Vagina (tissue), 2 donors: ENCODE measurements around the gene SLFN13. TPM values are rescaled to one million over a fixed set of nuclear protein-coding genes. Genes with fewer than 3 reads are reported as not detected.

Experiments used
- DNase-seq, 2 donors: peaks; one replicate each; pipeline ENCODE4 v3.0.0-alpha.2; 2017; ENCODE audit errors: extremely low spot score in 2 of 2
- H3K27ac ChIP-seq: fragments of 200-600 bp; sonication (generic); one replicate; pipeline ENCODE4 v1.5.1; 2019
- H3K27me3 ChIP-seq: fragments of 200-600 bp; sonication (generic); one replicate; pipeline ENCODE4 v1.5.1; 2019
- H3K36me3 ChIP-seq, 2 donors: fragments of 200-600 bp; sonication (generic); one replicate each; pipeline ENCODE4 v1.5.1; 2017 to 2019
- H3K4me1 ChIP-seq: fragments of 200-600 bp; sonication (generic); one replicate; pipeline ENCODE4 v1.5.1; 2019
- H3K4me3 ChIP-seq, 2 donors: fragments of 200-600 bp; sonication (generic); 1 replicate in 1 of 2; 2 replicates in 1 of 2; pipeline ENCODE4 v1.5.1; 2016 to 2019
- H3K9me3 ChIP-seq: fragments of 200-600 bp; sonication (generic); one replicate; pipeline ENCODE4 v1.5.1; 2019
- CTCF ChIP-seq, 3 experiments: fragments of 450-650 bp in 2 of 3; fragments of 200-600 bp in 1 of 3; sonication (generic) in 1 of 3; IDR thresholded peaks; one replicate each; pipeline ENCODE4 v1.5.1; 2017 to 2019; ENCODE audit warnings: antibody characterized with exemption in 3 of 3, mild to moderate bottlenecking in 2 of 3, moderate library complexity in 2 of 3
- POLR2A ChIP-seq, 2 donors: fragments of 450-650 bp; IDR thresholded peaks; one replicate each; pipeline ENCODE4 v1.6.1; 2017; ENCODE audit warnings: antibody characterized with exemption in 2 of 2, mild to moderate bottlenecking in 2 of 2, moderate library complexity in 2 of 2
- POLR2AphosphoS5 ChIP-seq, 2 donors: sonication (generic); formaldehyde crosslinking; IDR thresholded peaks; one replicate each; pipeline ENCODE4 v1.9.0; 2017; ENCODE audit warnings: antibody characterized with exemption in 2 of 2, mild to moderate bottlenecking in 2 of 2, low read depth in 1 of 2; ENCODE audit not compliant: insufficient read depth in 1 of 2
- intact Hi-C: fragments of 100-400 bp; cut with DNase I; formaldehyde crosslinking; loops from one replicate; pipeline ENCODE4 v1.15.1; 2023
- total RNA-seq: library from RNA; depleted of rRNA; stranded (reverse); fragments of >200 nt; gene quantifications from one replicate; pipeline ENCODE4 v1.2.3, GENCODE V29; 2016

The SLFN13 gene
- total RNA-seq, 1 donor from 2014 or later = 6.9 TPM

GRCh38 chr17:35433075-35433894, 15.3 kb downstream of the SLFN13 start:
- H3K27me3 ChIP-seq = no peaks in the 10 kb centered on the region
- H3K36me3 ChIP-seq = no peaks in the 10 kb centered on the region
- TF ChIP-seq POLR2AphosphoS5 (IDR thresholded peaks at IDR 0.05; ENCODE audit: insufficient read depth in 1 of 2, low read depth in 1 of 2) = peak in 1 of 2 donors; percentile 68
- no peak for TF ChIP-seq POLR2A (IDR thresholded peaks at IDR 0.05)
- no peak for TF ChIP-seq CTCF (IDR thresholded peaks at IDR 0.05)
- DNase-seq = no peak
- H3K9me3 ChIP-seq = no peaks in the 10 kb centered on the region
- intact Hi-C loops = no loop called here
- peak overlapping the region; percentile 53 to 71 for H3K4me3 ChIP-seq
- peaks cover 26% of the 10 kb centered on the region for H3K4me1 ChIP-seq
- peak overlapping the region; percentile 79 for H3K27ac ChIP-seq

- Histone ChIP-seq H3K4me3 (peak within 1 kb of the TSS; percentile 53 to 71), H3K27ac (peak within 1 kb of the TSS; percentile 79), H3K4me1 (peaks cover 26% of the 10 kb centered on the region), H3K36me3 (no peaks in the 10 kb centered on the region), H3K9me3 (no peaks in the 10 kb centered on the region), H3K27me3 (no peaks in the 10 kb centered on the region)
- DNase-seq = peak in 1 of 2 donors; percentile 91
- intact Hi-C loops = no loop called here
- TF ChIP-seq POLR2AphosphoS5 (IDR thresholded peaks at IDR 0.05; ENCODE audit: insufficient read depth in 1 of 2, low read depth in 1 of 2) (peak; percentile 57 to 89), CTCF (IDR thresholded peaks at IDR 0.05) (no peak), POLR2A (IDR thresholded peaks at IDR 0.05) (peak in 1 of 2 donors; percentile 31)
Observed at GRCh38 chr17:35432176-35433074, 16.1 kb downstream of the SLFN13 start, which contains the start of gene SLFN12. TSS of gene SLFN12 (minus strand) at chr17:35432500. CDS start at chr17:35423028, 9,472 bp downstream.

GRCh38 chr17:35429702-35430101, 18.9 kb downstream of the SLFN13 start:
- TF ChIP-seq CTCF (IDR thresholded peaks at IDR 0.05) (no peak), POLR2A (IDR thresholded peaks at IDR 0.05) (no peak), POLR2AphosphoS5 (IDR thresholded peaks at IDR 0.05; ENCODE audit: insufficient read depth in 1 of 2, low read depth in 1 of 2) (no peak)
- Histone ChIP-seq H3K9me3 (no peaks in the 10 kb centered on the region), H3K27me3 (no peaks in the 10 kb centered on the region), H3K4me3 (no peak overlapping the region), H3K4me1 (peaks cover 26% of the 10 kb centered on the region), H3K27ac (no peak overlapping the region), H3K36me3 (no peaks in the 10 kb centered on the region)
- intact Hi-C loops = no loop called here
- no peak for DNase-seq

GRCh38 chr17:35428229-35428628, 20.3 kb downstream of the SLFN13 start:
- H3K4me1 ChIP-seq = peaks cover 20% of the 10 kb centered on the region
- no peaks in the 10 kb centered on the region for H3K9me3 ChIP-seq
- no peak for DNase-seq
- H3K27ac ChIP-seq = no peak overlapping the region
- intact Hi-C loops = no loop called here
- H3K36me3 ChIP-seq = no peaks in the 10 kb centered on the region
- H3K27me3 ChIP-seq = no peaks in the 10 kb centered on the region
- no peak overlapping the region for H3K4me3 ChIP-seq
- TF ChIP-seq POLR2AphosphoS5 (IDR thresholded peaks at IDR 0.05; ENCODE audit: insufficient read depth in 1 of 2, low read depth in 1 of 2) (no peak), POLR2A (IDR thresholded peaks at IDR 0.05) (no peak), CTCF (IDR thresholded peaks at IDR 0.05) (no peak)
